Hindlimb muscle (tissue), 1 donor: ENCODE measurements around the gene NID1. TPM values are rescaled to one million over a fixed set of nuclear protein-coding genes. Genes with fewer than 3 reads are reported as not detected.

ENCODE experiments used
- DNase-seq: peaks from one replicate; pipeline ENCODE4 v3.0.0-alpha.2; 2013
- polyA plus RNA-seq: library from polyadenylated mRNA; unstranded; fragments of 120-200 nt; gene quantifications from one replicate; pipeline ENCODE4 v1.2.1, GENCODE V29; 2013; ENCODE audit not compliant: insufficient read length

The NID1 gene
- polyA plus RNA-seq, 1 donor = 239 TPM

DNA sequence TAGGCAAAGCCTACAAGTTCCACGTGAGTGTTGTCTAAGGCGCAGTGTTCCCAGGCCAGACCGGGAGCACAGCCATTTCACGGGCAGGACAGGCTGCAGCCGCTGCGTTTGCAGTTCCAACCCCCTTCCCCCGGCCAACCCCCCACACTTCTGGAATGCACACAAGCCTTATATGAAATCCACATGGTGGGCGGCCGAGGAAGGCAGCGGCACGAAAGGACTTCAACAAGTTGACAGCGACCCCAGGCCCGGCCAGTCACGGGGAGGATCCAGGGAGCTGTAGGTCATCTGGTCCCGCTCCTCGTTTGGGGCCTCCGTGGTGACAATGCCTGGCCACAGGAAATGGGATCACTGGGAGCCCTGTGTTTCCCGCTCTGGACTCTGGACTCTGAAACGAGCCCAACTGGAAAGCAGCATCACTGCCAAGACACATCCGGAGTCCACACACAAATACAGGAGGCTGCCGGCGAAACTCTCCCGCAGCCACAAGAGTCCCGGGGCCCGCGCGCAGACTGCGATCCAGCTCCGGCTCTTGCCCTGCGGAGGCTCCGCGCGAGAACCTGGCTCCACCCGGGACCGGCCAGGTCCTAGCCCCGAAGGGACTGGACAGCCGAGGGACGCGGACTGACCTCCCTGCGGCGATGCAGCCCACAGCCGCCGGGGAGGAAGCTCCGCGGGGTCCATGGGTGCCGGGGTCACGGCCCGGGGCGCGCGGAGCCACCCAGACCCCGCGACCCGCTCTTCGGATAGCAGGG is 794 bp downstream of the NID1 start:
- DNase-seq = peak; percentile 83

DNA sequence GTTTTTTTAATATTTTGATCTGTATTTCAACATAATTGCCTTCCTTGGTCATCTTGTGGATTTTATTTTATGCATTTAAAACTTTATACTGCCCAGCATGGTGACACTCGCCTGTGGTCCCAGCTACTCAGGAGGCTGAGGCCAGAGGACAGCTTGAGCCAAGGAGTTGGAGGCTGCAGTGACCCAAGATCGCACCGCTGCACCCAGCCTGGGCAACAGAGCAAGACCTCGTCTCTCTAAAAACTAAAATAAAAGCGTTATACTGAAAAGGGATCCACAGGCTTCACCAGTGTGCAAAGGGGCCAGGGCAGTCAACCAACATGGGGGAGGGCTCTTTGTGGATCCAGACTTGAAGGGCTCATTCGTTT is 1.4 kb downstream of the NID1 start:
- no peak for DNase-seq

GRCh38 chr1:236060286-236060685 is 4.6 kb downstream of the NID1 start:
- no peak for DNase-seq

- no peak for DNase-seq
Observed at GRCh38 chr1:236059011-236059410, 5.9 kb downstream of the NID1 start.

DNA sequence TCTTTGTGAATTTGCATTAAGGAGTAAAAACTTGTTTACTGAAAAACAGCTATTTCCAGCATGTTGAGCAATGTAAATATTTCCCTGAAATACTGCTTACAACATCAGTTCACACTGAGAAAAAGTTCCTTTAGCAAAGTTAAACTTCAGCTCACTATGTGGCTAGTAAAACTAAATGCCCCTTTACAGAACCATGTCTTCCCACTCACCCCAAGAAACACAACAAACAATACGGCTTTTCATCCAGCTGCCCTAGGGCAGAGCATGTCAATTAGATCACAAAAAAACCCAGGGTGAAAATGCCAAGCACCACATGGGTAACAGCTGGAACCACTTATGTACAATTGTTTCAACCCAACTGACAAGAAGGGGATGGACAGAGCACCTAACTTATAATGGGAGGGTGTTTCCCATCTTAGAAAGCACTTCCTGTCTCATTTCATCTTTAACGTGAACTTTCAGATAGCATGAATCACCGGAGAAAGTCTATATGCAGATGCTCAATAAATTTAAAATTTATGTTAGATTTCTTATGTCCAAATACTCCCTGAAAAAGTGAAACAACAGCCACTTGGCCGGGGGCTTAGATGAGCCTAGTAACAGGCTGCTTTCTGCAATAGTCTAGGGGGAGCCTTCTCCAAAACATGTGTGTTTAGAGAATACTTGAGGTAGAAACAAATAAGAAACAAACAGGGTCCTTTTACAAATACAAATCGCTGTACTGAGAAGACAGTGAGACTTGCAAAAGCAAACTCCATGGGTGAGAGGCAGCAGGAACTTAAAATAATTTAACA is 6.6 kb downstream of the NID1 start:
- DNase-seq = peak; percentile 34

DNA sequence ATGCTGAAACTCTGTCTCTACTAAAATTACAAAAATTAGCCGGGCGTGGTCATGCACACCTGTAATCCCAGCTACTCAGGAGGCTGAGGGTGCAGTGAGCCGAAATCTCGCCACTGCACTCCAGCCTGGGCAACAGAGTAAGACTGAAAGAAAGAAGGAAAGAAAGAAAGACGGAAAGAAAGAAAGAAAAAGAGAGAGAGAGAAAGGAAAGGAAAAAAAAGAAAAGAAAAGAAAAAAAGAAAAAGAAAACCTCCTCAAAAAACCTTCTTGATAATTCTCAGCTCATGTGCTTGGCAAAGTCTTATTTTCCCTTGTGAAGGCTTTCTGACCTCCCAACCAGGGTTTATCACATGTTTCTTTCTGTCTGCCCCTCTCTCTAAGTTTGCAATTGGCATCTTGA is 7.3 kb downstream of the NID1 start:
- no peak for DNase-seq

- DNase-seq = no peak
Observed at GRCh38 chr1:236052232-236052993, 12.5 kb downstream of the NID1 start.

DNA sequence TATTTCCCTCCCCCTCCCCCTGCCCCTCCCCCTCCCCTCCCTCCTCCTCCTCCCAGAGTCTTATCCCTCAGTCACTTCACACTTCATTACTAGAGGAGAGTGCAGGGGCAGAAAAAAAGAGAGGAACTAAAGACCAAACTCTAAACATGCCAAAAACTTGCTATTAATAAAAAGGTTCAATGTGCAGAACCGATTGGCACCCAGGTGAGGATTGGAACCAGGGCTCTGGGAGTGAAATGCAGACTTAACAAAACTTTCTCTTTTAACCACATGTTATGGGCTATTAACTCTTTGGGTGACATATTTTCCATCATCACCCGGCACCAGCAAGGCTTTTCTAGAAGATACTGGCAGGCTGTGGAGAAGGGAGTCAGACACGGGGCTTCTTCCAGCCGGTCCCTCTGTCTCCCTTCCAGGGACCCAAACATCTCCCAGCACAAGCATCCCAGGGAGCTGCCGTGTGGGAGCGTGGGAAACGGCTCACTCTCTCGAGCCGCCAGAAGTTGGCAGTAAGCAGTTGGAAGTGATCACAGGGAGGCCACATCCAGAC is 13.6 kb downstream of the NID1 start:
- peak; percentile 36 for DNase-seq

DNA sequence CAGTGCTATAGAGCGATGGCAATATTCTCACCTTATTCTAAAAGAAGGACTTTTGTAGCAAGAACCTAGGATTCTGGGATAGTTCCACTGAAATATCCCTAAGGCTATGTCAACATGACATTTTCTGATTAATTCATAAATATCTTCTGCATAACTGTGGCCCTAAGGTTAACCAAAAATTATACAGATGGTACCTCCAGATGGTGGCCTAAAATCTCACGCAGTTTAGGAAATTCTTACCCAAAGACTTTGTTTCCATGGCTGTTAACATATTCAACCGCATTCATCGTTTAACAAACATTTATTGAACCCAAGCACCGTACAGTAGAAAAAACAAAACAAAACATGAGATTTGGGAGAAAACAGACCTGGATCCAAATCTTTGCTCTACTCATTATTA is 19.1 kb downstream of the NID1 start:
- no peak for DNase-seq

- DNase-seq = no peak
Observed at GRCh38 chr1:236044341-236044740, 20.5 kb downstream of the NID1 start.

- no peak for DNase-seq
Observed at GRCh38 chr1:236041631-236042618, 23.0 kb downstream of the NID1 start.

DNA sequence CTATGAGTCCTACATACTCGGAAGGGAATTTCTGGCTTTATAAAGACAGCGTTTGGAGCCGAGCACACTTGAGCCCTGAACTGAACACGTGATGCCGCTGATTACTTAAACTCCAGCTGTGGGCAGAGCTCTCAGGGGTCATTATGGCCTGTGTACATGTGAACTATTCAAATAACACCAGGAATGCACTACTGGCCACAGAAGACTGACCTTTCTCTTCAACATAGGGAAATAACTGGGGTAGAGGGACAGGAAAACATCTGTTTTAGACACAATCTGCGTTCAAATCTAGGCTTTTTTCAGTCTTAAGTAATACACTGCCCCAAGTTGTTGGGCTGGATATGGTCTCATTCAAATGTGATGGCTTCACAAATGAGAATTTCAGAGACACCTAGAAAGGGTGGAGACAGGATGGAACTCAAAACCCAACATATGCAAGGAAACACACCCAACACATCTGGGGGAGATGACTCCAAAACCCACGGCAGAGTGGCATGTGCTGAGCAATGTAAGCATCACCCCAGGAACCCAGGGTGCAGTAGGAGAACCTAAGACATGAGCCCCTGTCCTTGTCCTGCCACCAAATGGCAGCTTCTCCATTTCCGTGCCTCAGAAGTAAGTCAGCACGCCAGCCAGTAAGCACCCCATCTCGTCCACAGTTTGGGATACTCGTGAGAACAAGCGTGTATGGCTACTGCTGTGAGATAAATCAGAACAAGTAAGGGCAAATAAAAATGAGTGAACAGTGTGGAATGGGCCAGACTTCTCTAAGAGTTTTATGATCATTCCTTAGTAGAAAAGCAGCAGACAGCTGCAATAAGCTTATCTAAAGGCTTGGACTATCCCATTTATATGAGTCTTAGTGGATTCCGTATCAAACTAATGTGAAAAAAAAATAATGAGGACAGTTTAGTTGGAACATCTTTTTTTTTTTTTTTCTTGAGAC is 24.9 kb downstream of the NID1 start:
- DNase-seq = no peak

- no peak for DNase-seq
Observed at GRCh38 chr1:236038034-236038433, 26.9 kb downstream of the NID1 start.

- DNase-seq = peak; percentile 42
Observed at GRCh38 chr1:236035681-236036101, 29.2 kb downstream of the NID1 start.

GRCh38 chr1:236033336-236033735 is 31.6 kb downstream of the NID1 start:
- DNase-seq = no peak

GRCh38 chr1:236030534-236030933 is 34.4 kb downstream of the NID1 start:
- no peak for DNase-seq

- no peak for DNase-seq
Observed at GRCh38 chr1:236029428-236029940, 35.4 kb downstream of the NID1 start.

DNA sequence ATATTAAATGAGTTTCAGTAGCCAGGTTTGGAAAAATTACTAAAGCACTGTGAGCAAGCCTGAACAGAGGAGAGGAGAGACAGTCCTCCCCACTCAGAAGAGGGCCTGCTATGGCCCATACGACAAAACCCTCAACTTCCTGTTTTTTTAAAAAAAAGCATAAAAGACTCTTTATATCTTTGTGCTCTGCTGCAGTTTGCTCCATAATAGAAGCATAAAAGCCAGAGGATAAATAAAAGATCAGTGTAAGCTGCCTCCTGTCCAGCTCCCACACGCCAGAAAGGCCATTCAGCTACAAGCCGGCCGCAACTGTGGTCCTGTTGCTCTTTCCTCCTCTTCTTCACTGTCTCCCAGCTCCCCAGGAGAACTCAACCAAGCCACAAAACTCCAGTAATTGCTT is 37.8 kb downstream of the NID1 start:
- DNase-seq = no peak

DNA sequence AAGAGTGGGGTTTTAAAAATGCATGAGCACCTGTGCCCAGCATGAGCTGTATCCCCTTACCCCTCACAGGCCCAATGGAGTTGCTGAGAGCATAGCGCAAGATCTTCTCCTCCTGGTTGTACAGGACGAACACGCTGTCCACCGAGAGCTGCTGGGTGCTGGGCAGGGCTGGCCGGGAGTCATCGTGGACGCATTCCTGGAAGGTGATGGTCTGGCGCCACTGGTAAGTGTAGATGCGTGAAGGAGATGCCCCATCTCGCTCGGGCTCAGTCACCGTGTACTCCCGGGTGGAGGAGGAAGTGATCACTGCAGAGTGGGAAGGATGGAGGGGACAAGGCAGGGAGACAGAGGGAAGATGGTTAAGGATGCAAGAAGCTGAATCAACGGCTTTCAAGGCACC is 39.1 kb downstream of the NID1 start:
- DNase-seq = no peak

- no peak for DNase-seq
Observed at GRCh38 chr1:236024641-236025040, 40.2 kb downstream of the NID1 start.
